Amniotic epithelial cell (primary cell): Measurements from ENCODE around the gene SWAP70.

ENCODE experiments used
- DNase-seq: peaks from one replicate; pipeline ENCODE4 v3.0.0-alpha.2; 2010; ENCODE audit warnings: low read depth

Gene SWAP70

DNA sequence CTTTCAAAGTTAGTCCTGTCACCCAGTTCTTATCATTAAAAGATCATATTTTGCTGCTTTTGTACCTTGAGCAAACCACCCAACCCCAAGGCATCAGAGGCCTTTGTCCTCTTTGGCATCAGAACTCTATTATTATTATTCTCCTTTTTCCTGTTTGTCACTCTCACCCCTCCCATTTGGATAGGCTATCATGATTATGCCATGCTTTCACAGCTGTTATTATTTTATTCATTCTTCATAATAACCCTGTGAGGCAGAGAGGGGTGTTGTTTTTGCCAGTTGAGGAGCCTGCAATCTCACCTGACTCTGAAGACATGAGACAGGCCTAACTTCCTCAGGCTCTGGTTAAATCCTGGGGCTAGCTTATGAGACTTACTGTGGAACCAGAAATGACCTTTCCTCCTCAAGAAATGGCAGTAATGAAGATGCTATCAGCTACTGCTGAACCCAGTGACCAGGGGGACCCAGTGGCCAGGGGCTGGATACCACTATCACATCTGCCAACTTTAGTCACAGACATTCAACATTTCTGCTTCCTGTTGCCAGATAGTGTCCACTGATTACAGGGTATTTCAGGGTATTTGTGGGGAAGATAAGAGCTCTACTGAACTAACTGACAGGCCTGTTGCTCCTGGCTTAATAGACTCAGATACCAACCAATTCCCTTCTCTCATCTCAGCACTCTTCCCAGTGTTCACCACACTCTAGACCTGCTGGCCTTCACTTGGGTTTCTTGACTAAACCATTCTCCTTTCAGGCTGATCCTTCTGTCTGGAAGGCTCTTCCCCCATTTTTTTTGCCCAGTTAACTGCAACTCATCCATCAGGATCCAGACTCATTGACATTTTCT is 11.8 kb upstream of the SWAP70 start:
- peak; percentile 6 for DNase-seq

DNA sequence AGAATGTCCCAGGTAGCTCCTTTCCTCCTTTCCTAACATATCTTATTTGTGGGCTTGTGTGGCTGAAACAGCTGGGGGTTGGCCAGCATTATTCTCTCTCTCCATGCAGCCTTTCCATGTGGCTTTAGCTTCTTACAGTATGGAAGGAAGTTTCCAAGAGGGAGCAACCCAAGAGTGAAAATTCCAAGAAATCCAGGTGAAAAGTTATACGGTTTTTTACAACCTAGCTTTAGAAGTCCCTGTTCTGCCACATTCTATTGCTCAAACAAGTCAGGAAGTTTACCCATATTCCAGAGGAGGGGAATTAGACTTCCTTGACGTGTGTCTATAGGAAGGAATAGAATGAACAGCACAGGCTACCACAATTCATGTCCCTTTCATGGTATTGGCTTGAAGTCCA is 10.0 kb upstream of the SWAP70 start:
- no peak for DNase-seq

DNA sequence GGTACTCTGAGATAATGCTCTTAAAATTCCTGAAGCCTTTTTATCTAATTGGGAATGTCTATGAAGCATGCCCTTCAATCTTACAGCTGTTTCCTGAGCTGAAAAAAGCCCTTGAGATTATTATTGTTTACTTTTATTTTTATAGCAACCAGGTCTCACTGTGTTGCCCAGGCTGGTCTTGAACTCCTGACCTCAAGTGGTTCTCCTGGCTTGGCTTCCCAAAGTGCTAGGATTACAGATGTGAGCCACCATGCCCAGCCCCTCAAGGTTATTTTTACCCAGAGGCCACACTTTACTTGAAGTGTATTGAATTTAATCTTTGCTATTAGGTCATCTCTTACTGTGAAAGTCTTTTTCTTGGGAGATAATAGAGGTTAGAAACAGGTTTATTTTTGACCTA is 7.0 kb upstream of the SWAP70 start:
- DNase-seq = no peak

DNA sequence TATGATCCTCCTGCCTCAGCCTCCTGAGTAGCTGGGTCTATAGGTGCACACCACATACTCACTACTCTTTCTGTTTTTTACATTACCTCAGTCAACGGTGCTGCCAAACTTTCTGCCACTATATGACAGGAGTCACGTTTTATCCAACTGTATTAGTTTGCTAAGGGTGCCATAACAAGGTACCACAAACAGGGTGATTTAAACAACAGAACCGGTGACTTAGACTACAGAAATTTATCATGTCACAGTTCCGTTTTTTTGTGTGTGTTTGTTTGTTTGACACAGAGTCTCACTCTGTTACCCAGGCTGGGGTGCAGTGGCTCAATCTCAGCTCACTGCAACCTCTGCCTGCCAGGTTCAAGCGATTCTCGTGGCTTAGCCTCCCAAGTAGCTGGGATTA is 6.3 kb upstream of the SWAP70 start:
- DNase-seq = no peak

DNA sequence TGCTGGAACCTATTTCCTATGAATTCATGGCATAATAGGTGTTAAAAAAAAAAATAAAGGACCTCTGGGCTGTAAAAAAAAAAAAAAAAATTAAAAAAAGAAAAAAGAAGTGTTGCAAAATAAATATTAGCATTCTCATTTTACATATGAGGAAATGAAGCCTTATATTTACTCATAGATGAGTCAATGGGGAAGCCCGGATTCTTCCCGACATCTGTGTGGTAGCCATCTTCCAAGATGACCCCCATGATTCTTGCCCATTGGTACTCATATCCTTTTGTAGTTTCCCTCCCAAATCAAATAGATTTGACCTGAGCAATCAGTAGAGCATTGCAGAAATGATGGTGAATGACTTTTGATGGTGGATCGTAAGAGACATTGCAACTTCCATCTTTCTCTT is 3.0 kb upstream of the SWAP70 start:
- peak; percentile 10 for DNase-seq

DNA sequence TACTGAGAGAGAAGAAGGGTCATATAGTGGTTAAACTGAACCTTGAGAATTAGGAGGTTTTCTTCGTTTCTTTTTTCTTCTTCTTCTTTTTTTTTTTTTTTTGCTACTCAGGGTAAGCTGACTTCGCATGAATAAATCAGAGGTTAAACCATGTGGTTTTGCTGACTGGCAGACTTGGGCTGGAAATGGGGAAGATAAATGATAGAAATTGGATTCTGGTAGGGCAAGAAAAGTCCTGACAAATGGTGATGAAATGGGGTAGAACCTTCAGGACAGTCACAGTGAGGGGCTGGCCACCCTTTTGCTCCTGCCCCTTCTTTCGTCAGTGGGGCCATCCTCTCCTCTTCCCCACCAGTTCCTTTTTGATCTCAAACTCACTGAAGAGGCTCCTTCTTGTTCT is 1.6 kb upstream of the SWAP70 start:
- DNase-seq = peak; percentile 46

DNA sequence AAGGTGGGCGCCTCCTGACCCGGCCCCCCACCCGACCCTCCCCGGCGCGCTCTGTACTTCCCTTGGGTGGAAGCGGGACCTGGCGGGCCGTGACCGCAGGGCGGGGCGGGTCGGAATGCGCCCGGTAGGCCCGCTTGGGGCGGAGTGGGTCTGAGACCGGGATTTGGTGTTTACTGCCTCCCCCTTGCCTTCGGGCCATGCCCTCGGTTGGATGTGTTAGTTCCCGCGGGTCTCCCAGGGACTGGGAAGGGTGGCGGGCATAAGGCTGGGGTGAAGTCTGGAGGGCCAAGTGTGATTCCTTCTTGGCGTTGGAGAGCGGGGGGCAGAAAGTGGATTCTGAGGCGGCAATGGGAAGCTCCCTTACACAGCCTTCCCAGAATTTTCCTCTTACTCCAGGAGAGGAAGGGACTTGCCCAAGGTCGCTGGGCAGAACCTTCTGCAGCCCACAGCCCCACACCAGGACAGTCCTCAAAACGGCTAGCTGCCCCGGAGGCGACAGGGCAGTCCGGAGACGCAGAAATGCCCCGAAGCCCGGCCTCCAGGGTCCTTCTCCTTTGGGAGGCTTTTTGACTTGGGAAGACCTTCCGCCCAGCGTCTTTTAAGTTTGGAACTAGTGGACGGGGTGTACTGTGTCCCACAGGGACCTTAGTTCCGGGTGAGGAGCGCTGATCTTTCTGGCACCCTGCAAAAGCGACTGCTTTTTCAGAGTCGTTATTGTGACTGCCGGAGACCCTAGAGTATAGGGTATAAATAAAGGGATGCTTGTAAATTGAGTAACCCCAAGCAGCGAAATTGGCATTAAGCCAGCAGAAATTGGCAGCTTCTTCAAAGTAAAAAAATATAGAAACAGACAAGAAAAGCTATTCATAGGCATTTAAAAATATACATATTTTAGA is 647 bp downstream of the SWAP70 start:
- DNase-seq = peak; percentile 25

DNA sequence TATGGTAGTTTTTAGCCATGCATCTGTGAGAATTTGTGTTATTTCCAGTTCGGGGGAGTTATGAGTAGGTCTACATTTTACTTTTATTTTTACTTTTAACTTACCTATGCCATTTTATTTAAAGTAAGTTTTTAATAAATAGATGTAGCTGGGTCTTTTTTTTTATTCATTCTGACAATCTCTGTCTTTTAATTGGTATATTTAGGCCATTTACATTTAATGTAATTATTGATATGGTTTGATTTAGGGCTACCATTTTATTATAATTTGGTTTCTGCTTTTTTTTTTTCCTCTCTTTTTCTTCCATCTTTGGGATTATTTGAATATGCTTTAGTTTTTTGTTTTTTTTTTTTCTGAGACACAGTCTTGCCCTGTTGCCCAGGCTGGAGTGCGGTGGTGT is 1.9 kb downstream of the SWAP70 start:
- no peak for DNase-seq

DNA sequence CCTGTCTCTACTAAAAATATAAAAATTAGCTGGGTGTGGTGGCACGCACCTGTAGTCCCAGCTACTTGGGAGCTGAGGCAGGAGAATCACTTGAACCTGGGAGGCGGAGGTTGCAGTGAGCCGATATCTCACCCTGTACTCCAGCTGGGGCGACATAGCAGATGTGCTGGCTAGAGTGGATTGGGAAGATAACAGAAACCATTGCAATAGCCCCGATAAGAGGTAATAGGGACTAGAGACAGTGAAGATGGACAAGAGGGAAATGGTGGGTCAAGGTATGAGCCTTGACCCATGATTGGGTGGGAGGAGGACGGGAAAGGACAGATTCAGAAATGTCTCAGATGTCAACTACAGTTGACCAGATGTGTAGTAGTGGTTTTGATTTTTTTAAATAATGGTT is 6.1 kb downstream of the SWAP70 start:
- DNase-seq = no peak

DNA sequence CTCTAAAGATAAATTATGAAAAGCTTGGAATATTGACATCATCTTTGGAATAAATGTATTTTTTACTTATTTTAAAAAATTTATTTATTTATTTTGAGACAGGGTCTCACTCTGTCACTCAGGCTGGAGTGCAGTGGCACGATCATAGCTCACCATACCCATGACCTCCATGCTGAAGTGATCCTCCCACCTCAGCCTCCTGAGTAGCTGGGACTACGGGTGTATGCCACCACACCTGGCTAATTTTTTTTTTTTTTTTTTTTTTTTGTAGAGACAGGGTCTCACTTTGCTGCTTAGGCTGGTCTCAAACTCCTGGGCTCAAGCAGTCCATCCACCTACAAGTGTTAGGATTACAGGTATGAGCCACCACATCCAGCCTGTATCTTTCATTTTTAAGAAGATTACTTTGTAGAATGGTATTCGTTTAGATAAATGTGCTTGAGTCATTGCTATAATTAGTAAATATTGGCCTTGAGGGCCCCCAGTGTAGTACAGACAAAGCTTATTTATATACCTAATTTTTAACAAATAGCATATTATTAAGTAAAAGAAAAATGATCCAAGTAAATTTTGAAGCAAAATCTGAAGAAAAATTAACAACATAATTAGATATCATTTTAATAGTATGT is 8.5 kb downstream of the SWAP70 start:
- peak; percentile 24 for DNase-seq

DNA sequence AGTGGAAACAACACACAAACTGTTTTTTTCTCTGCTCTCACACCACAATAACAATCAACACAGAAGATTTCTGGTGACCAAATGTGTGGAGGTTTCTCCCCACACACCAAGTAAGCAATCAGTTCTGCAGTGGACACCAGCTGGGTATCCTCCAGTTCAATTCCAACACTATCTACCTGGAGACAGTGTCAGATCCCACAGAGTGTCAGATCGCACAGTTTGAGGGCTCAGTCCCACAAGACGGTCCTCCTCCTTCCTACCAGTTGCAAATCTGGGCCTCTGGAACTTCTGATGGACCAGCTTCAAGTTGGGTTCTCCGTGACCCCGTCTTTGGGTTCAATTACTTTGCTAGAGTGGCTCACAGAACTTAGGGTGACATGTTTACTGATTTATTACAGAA is 9.0 kb downstream of the SWAP70 start:
- DNase-seq = no peak

DNA sequence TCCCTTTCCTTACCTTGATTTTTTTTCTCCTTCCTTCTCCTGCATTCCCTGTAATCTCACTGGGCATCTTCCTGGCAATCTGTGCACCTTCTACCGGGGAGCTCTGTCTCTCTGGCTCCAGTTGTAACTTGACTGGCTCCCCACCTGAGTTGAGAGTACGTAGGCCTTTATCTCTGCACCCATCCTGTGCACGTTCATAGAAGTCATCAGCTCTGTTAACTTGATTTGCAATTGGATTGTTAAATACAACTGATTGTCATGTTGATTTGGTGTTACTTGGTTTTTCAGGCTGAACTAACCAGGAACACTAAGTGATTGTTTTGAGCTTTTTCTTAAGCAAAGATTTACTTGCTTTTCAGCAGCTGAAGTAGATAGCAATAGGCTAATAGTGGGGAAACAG is 11.8 kb downstream of the SWAP70 start:
- no peak for DNase-seq

DNA sequence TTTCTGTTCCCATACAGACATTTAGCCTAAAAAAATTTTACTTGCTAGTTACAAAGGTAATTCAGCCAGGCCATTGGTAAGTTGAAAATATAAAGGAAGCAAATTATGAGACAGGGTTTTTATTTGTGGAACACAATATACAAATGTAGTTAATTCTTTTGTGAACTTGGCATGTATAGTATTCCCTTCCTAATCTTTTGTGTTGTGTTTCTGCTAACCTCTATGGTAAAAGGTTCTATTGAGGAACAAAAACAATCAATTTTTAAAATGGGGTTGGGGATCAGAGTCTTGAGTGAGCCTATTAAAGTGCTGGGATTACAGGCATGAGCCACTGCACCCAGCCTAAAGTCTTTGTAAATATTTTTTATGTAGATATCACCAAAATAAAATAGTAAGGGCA is 14.1 kb downstream of the SWAP70 start:
- DNase-seq = no peak

DNA sequence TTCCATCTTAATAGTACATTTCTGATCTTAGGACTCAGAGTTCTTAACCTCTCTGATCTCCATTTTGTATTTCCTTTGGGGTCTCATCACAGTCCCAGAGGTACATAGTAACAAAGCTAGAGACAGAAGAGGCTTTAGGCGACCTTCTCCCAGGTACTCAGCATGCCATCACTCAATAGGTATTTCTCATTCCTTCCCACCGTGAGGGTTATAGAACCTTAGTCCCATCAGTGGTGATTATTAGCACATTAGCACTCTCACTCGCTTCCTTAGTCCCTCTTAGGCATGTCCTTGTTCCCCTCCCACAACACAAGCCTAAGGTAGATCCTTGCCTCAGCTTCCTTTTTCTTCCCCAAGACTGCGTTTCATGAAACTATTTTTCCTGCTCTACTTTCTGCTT is 14.7 kb downstream of the SWAP70 start:
- no peak for DNase-seq

DNA sequence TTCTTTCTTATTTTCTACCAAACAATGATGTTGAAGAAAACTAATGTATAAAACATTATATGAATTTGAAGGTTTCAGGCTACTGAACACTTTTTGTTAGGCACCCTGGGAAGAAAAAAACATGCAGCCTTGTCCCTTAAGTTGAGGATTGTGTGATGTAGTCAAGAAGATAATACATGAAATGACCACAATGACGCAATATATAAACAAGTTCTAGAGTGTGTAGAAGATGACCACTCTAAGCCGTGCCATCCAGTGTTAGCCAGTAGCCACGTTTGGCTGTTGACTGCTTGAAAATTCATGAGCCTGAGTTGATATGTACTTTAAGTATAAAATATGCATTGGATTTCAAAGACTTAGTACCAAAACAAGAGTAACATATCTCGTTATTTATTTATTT is 16.2 kb downstream of the SWAP70 start:
- peak; percentile 70 for DNase-seq

DNA sequence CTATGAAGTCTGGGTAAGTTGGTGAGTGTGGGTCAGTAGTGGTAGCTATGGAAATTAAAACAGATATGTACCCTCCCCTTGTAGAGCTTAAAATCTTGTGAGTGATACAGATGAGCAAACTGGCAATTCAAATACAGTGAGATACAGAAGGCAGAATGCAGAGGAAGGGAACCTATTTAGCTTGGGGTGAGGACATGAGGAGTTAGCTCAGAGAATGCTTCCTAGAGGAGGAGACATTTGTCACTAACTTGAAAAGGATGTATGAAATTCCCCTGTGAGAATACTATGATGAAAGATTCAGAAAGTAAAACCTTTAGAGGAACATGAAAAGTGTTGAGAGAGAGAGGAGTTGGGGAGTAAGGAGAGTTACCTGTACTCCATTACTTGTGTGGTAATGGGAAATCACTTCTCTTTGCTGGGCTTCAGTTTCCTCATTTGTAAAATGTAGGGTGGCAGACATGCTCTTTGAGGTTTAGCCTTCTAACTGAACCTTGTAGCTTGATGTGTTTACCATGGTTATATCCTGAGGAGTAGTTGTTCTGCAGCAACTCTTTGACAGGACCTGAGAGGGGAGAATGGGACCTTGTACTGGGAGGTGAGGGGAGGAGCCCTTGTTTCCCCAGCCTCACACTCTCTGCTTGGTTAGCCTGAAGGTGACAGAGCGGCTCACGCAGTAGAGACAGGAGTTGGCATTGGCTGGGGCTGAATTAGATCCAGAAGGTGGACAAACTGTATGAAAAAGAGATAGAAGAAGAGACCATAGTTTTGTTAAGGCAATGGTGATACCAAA is 17.9 kb downstream of the SWAP70 start:
- no peak for DNase-seq

DNA sequence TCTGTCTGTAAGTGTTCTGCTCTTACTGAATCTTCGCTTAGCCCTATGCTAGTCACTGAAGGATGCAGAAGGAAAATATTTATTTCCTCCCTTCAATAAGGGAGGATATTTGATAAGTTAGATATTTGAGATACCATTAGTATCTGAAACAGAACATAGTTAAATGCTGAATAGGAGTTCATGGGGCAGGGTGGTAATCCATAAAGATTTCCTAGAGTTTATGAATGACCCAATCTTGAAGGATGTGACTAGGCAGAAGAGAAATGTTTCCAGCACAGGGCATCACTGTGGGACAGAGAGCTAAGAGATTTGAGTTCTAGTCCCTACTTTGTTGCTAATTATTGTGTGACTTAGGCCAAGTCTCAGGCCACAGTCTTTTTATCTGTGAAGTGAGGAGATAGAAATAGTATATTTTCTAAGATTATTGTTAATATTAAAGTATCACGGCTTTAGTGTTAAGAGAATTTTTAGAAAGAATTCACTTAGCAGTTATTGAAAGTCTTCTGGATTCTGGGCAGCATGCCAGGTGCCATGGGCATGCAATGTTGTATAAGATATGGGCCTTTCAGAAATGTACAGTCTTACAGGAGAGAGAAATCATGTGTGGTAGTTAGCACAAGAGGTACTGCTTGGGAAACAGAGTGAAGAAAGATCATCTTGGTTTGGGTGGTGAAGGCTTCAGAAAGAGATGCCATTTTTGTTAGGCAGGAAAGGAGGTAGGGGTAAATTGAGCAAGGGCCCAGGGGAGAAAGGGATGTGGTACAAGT is 24.0 kb downstream of the SWAP70 start:
- peak; percentile 59 for DNase-seq

DNA sequence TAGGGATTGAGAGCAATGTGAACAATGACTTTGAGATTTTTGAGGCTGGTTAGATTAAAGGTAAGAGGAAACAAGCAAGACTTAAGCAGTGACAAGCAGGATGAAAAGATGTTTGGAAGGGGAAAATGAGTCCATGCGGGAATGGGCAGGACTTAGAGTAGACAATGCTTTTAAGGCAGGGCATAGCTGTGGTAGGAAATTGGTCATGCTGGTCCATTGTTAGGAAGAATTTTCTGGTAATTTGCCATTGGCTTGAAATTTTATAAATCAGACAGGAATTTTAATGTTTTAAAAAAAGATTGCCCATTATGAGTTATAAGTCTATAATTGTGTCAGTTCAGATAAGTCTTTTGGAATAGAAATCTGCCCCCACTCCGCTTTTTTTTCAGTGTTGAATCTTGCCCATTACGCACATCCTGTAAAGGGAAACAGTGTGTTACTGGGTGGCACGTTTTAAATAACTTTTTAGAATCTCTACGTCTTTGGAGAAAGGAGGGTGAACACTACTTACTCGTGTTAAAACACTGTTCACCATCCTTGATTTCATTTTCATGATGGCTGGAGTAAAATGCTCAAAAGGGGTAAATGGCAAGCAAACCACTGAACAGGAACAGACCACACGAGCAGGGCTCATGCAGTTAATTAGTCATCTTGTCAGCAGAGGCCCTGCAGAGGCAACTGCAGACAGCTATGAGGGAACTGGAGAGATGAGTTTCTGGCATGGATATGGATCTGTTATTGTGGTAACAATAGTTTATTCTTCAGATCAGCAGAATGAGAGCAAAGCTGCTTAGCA is 25.0 kb downstream of the SWAP70 start:
- DNase-seq = peak; percentile 69

DNA sequence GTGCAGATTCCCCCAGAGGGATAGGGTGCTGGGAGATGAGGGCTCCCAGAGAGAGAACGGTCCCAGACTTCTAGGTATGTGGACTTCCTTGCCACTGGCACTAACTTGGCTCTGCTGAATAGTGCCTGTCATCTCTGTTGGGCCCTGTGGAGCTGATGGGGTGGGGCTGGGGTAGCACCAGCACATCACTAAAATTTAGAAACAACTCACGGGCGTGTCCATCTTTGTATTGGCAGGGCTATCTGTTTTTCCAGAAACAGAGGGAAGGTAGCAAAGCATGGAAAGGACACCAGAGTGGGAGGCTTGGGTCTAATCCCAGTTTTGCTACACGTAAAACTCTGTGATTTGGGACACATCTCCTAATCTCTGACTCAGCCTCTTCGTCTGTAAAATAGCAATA is 25.8 kb downstream of the SWAP70 start:
- DNase-seq = no peak

DNA sequence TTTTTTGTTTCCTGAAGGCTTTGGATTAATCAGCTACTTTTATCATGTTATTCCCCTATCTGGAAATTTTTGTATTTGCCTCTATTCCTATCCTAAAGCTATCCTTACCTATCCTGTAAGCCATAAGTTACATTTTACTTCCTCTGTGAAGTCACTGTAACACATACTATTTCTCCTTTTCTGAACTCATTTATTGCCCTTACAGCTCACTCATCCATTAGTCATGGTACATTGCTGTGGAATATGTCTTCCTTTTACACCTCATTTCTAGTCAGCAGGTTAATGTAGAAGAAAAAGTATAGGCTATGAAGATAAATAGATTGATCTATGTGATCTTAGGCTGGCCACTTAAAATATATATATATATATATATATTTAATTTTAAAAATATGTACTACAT is 28.0 kb downstream of the SWAP70 start:
- peak; percentile 13 for DNase-seq
